Common myeloid progenitor, CD34-positive (primary cell): ENCODE results near the gene ZNF432.
A peak's percentile ranks its signal among the peaks of the same experiment; 100 is the strongest.
"Not testable (repeated sequence)": the region's sequence is repeated elsewhere in the genome, so short reads cannot be mapped to it uniquely, and the experiment has no call there.

Experiments used
- CTCF ChIA-PET: fragments of 350-600 bp; sonication (Branson Sonifier 250); formaldehyde crosslinking; loops from one replicate; lab custom pipeline; 2021; ENCODE audit warnings: antibody characterized with exemption; lab: Charles Lee
- POLR2A ChIA-PET: fragments of 350-600 bp; sonication (Branson Sonifier 250); formaldehyde crosslinking; loops from one replicate; lab custom pipeline; 2021; ENCODE audit warnings: antibody characterized with exemption; lab: Charles Lee
- DNase-seq, 3 donors: peaks; one replicate each; pipeline versions ENCODE4 v3.0.0 to v3.0.0-alpha.2; 2013
- H3K27ac ChIP-seq, 2 experiments: 1 replicate in 1 of 2; 2 replicates in 1 of 2; pipeline ENCODE4 v1.7.0; 2013; ENCODE audit warnings: inconsistent platforms in 2 of 2, low read length in 2 of 2, mild to moderate bottlenecking in 2 of 2, low read depth in 1 of 2, moderate library complexity in 1 of 2; ENCODE audit not compliant: severe bottlenecking in 2 of 2, insufficient read depth in 1 of 2, poor library complexity in 1 of 2
- H3K27me3 ChIP-seq, 5 experiments: replicated peaks in 2 of 5; 1 replicate in 3 of 5; 2 replicates in 2 of 5; pipeline versions ENCODE4 v1.6.1 to v1.7.0; 2013; ENCODE audit warnings: low read length in 4 of 5, mild to moderate bottlenecking in 2 of 5, moderate library complexity in 2 of 5, inconsistent platforms in 1 of 5; ENCODE audit not compliant: insufficient read depth in 5 of 5, control insufficient read depth in 4 of 5
- H3K36me3 ChIP-seq, 4 experiments: 1 replicate in 2 of 4; 2 replicates in 2 of 4; pipeline versions ENCODE4 v1.6.1 to v1.7.0; 2013; ENCODE audit warnings: low read length in 3 of 4, control low read depth in 1 of 4, mild to moderate bottlenecking in 1 of 4; ENCODE audit not compliant: control insufficient read depth in 4 of 4, insufficient read depth in 4 of 4
- H3K4me1 ChIP-seq, 4 experiments: 1 replicate in 3 of 4; 2 replicates in 1 of 4; pipeline versions ENCODE4 v1.6.1 to v1.7.1; 2013; ENCODE audit warnings: low read length in 3 of 4, mild to moderate bottlenecking in 3 of 4, control low read depth in 1 of 4, inconsistent platforms in 1 of 4, moderate library complexity in 1 of 4; ENCODE audit not compliant: control insufficient read depth in 4 of 4, insufficient read depth in 4 of 4; ENCODE audit errors: control extremely low read depth in 1 of 4
- H3K4me3 ChIP-seq, 7 experiments: 1 replicate in 4 of 7; 2 replicates in 3 of 7; pipeline versions ENCODE4 v1.5.1 to v1.7.0; 2013; ENCODE audit warnings: mild to moderate bottlenecking in 7 of 7, low read length in 6 of 7, moderate library complexity in 6 of 7, inconsistent platforms in 2 of 7, low read depth in 2 of 7, control low read depth in 1 of 7; ENCODE audit not compliant: insufficient read depth in 4 of 7, control insufficient read depth in 1 of 7; ENCODE audit errors: extremely low read depth in 1 of 7
- H3K9me3 ChIP-seq, 5 experiments: 1 replicate in 4 of 5; 2 replicates in 1 of 5; pipeline versions ENCODE4 v1.6.1 to v1.7.1; 2013; ENCODE audit warnings: low read length in 4 of 5, mild to moderate bottlenecking in 2 of 5, inconsistent platforms in 1 of 5, low read depth in 1 of 5, moderate library complexity in 1 of 5; ENCODE audit not compliant: control insufficient read depth in 4 of 5, insufficient read depth in 2 of 5; ENCODE audit errors: control extremely low read depth in 1 of 5
- WGBS: methylation state at CpG from one replicate; pipeline ENCODE4 v1.1.5; 2013; ENCODE audit not compliant: insufficient coverage; 5-methylcytosine and 5-hydroxymethylcytosine counted together

The ZNF432 gene

GRCh38 chr19:52028780-52029123 is 19.9 kb downstream of the ZNF432 start:
- H3K27ac ChIP-seq = peak overlapping the region; percentile 98 to 99
- H3K4me3 ChIP-seq = peak overlapping the region; percentile 67 to 95 (median 87)
- H3K27me3 ChIP-seq = no peaks in the 10 kb centered on the region
- H3K36me3 ChIP-seq = peaks cover 25 to 38% (median 28%) of the 10 kb centered on the region in 4 experiments
- ChIA-PET CTCF (no interaction called here), POLR2A (interaction anchor here (0.8 kb wide), 1 partner anchor 21 kb away, joined by 5 read pairs; no protein-coding TSS in a partner anchor)
- 0% methylated on average over 4 of the region's 5 CpGs for WGBS
- peaks cover 10 to 65% (median 46%) of the 10 kb centered on the region in 5 experiments for H3K9me3 ChIP-seq
- no peak for DNase-seq
- peaks cover 3 to 16% (median 5%) of the 10 kb centered on the region in 4 experiments for H3K4me1 ChIP-seq

GRCh38 chr19:52028027-52028779 is 20.4 kb downstream of the ZNF432 start, which contains the start of gene ZNF614:
Gene ZNF614, minus strand, starts transcription at chr19:52028379. Its CDS starts 2,634 bp downstream, at chr19:52025745.
- POLR2A ChIA-PET = interaction anchor here (0.8 kb wide), 1 partner anchor 21 kb away, joined by 5 read pairs; no protein-coding TSS in a partner anchor
- peak within 1 kb of the TSS; percentile 98 to 99 for H3K27ac ChIP-seq
- CTCF ChIA-PET = interaction anchor here (1.0 kb wide), 1 partner anchor 10 kb away, joined by 3 read pairs; no protein-coding TSS in a partner anchor

GRCh38 chr19:52026255-52026990 is 22.2 kb downstream of the ZNF432 start:
- Histone ChIP-seq H3K4me1 (peaks cover 3 to 16% (median 5%) of the 10 kb centered on the region in 4 experiments), H3K9me3 (peaks cover 6 to 64% (median 54%) of the 10 kb centered on the region in 5 experiments), H3K36me3 (peaks cover 34 to 50% (median 43%) of the 10 kb centered on the region in 4 experiments)
- CTCF ChIA-PET, H3K4me3 ChIP-seq, POLR2A ChIA-PET, DNase-seq, H3K27ac ChIP-seq, H3K27me3 ChIP-seq: not testable (repeated sequence)
- WGBS = 95% methylated on average over 15 of the region's 15 CpGs

More at GRCh38 chr19:52028027-52028779, 20.4 kb downstream of the ZNF432 start, which contains the start of gene ZNF614:
- peaks cover 28 to 38% (median 30%) of the 10 kb centered on the region in 4 experiments for H3K36me3 ChIP-seq
- H3K9me3 ChIP-seq = peaks cover 5 to 65% (median 50%) of the 10 kb centered on the region in 5 experiments
- peak; percentile 90 to 95 (median 95) for DNase-seq
- no peaks in the 10 kb centered on the region for H3K27me3 ChIP-seq
- H3K4me1 ChIP-seq = peaks cover 3 to 16% (median 5%) of the 10 kb centered on the region in 4 experiments
- peak within 1 kb of the TSS; percentile 67 to 95 (median 87) for H3K4me3 ChIP-seq
- WGBS = 0% methylated on average over 47 of the region's 53 CpGs

- Histone ChIP-seq H3K4me1 (peaks cover 3 to 16% (median 5%) of the 10 kb centered on the region in 4 experiments), H3K9me3 (peaks cover 15 to 69% (median 66%) of the 10 kb centered on the region in 5 experiments), H3K36me3 (peaks cover 49 to 69% (median 59%) of the 10 kb centered on the region in 4 experiments), H3K4me3 (peak overlapping the region in 1 of 7 experiments; percentile 31)
- DNase-seq, POLR2A ChIA-PET, H3K27me3 ChIP-seq, CTCF ChIA-PET, H3K27ac ChIP-seq: not testable (repeated sequence)
- 100% methylated on average over 2 of the region's 4 CpGs for WGBS
Observed at GRCh38 chr19:52024478-52024877, 24.2 kb downstream of the ZNF432 start.

GRCh38 chr19:52022193-52022592 is 26.4 kb downstream of the ZNF432 start:
- WGBS = 100% methylated on average over 11 of the region's 15 CpGs
- Histone ChIP-seq H3K36me3 (peaks cover 59 to 92% (median 79%) of the 10 kb centered on the region in 4 experiments), H3K27me3 (no peaks in the 10 kb centered on the region), H3K9me3 (peaks cover 22 to 88% (median 77%) of the 10 kb centered on the region in 5 experiments), H3K27ac (no peak overlapping the region), H3K4me3 (no peak overlapping the region), H3K4me1 (peaks cover 0 to 2% (median 1%) of the 10 kb centered on the region in 4 experiments)
- ChIA-PET CTCF (no interaction called here), POLR2A (no interaction called here)
- no peak for DNase-seq

- ChIA-PET POLR2A (interaction anchor here (1.4 kb wide), 1 partner anchor 12 kb away, joined by 3 read pairs; the partner anchor contains the start of gene ZNF615), CTCF (interaction anchor here (1.1 kb wide), 1 partner anchor 10 kb away, joined by 3 read pairs; no protein-coding TSS in a partner anchor)
- Histone ChIP-seq H3K4me3 (no peak overlapping the region), H3K27me3 (no peaks in the 10 kb centered on the region), H3K9me3 (peaks cover 25 to 92% (median 77%) of the 10 kb centered on the region in 5 experiments), H3K4me1 (no peaks in the 10 kb centered on the region), H3K36me3 (peaks cover 70 to 98% (median 90%) of the 10 kb centered on the region in 4 experiments), H3K27ac (no peak overlapping the region)
- DNase-seq = no peak
- WGBS = 94% methylated on average over 3 of the region's 4 CpGs
Observed at GRCh38 chr19:52020506-52020905, 28.1 kb downstream of the ZNF432 start.
